ENCODE measurements around the gene SNIP1. TPM values are rescaled to one million over a fixed set of nuclear protein-coding genes. Genes with fewer than 3 reads are reported as not detected.
A peak's percentile ranks its signal among the peaks of the same experiment; 100 is the strongest.

SNIP1 gene
- total RNA-seq, 2 experiments from 2014 or later = 57.9 to 64.7 TPM

GRCh38 chr1:37515185-37516034, 38.7 kb downstream of the SNIP1 start:
- POLR2A ChIA-PET = interaction anchor here (0.8 to 2.4 kb wide), 20 partner anchors 8 to 474 kb away, joined by 3 to 41 read pairs (median 6); partner anchors contain the start of genes C1orf122, CDCA8, GNL2 and MTF1
- Histone ChIP-seq H3K4me1 (ENCODE audit: insufficient read depth, low read length) (peaks cover 22% of the 10 kb centered on the region), H3K36me3 (ENCODE audit: insufficient read depth, low read length) (peaks cover 15% of the 10 kb centered on the region), H3K27ac (ENCODE audit: low read depth in 1 of 2, low read length in 2 of 2) (peak overlapping the region; percentile 79 to 95), H3K4me3 (ENCODE audit: low read length) (peak overlapping the region; percentile 86), H3K27me3 (ENCODE audit: control insufficient read depth in 1 of 2, insufficient read depth in 2 of 2, low read length in 2 of 2) (no peaks in the 10 kb centered on the region), H3K9me3 (ENCODE audit: control insufficient read depth in 1 of 2, insufficient read depth in 1 of 2, low read length in 2 of 2) (no peaks in the 10 kb centered on the region)
- intact Hi-C loops (cut with DNase I, micrococcal nuclease) = loop anchor here (1.0 to 2.0 kb wide), 5 partner anchors 37 to 167 kb away; partner anchors contain the start of genes GNL2 (in 1 of the 2) and SNIP1 (in 1 of the 2)
- Mint-ChIP-seq H3K4me1 (ENCODE audit: low read depth) (peaks cover 48% of the 10 kb centered on the region), H3K9me3 (no peaks in the 10 kb centered on the region), H3K36me3 (ENCODE audit: low read depth) (peaks cover 39% of the 10 kb centered on the region), H3K27me3 (no peaks in the 10 kb centered on the region), H3K4me3 (peak overlapping the region; percentile 94), H3K27ac (peak overlapping the region; percentile 95)
- CTCF ChIA-PET = interaction anchor here (0.7 to 3.5 kb wide), 23 partner anchors 9 to 177 kb away, joined by 3 to 28 read pairs (median 7); partner anchors contain the start of genes CDCA8 and GNL2
- ATAC-seq (ENCODE audit: poor library complexity) (no peak), DNase-seq (no peak)
- TF ChIP-seq CTCF (IDR thresholded peaks at IDR 0.05) = no peak

- Mint-ChIP-seq H3K9me3 (no peaks in the 10 kb centered on the region), H3K36me3 (ENCODE audit: low read depth) (peaks cover 39% of the 10 kb centered on the region), H3K4me1 (ENCODE audit: low read depth) (peaks cover 46% of the 10 kb centered on the region), H3K27ac (peak within 1 kb of the TSS; percentile 95), H3K27me3 (no peaks in the 10 kb centered on the region), H3K4me3 (peak within 1 kb of the TSS; percentile 97)
- ATAC-seq (ENCODE audit: poor library complexity) = peak; percentile 95
- CTCF ChIA-PET = interaction anchor here (0.7 to 3.5 kb wide), 25 partner anchors 9 to 178 kb away, joined by 3 to 28 read pairs (median 5); partner anchors contain the start of genes CDCA8 and GNL2
- H3K9me3 ChIP-seq (ENCODE audit: control insufficient read depth in 1 of 2, insufficient read depth in 1 of 2, low read length in 2 of 2) = no peaks in the 10 kb centered on the region
- peak within 1 kb of the TSS; percentile 86 for H3K4me3 ChIP-seq (ENCODE audit: low read length)
- POLR2A ChIA-PET = interaction anchor here (0.8 to 2.4 kb wide), 21 partner anchors 9 to 475 kb away, joined by 3 to 41 read pairs (median 6); partner anchors contain the start of genes C1orf122, CDCA8, GNL2 and MTF1
- TF ChIP-seq CTCF (IDR thresholded peaks at IDR 0.05) = peak; percentile 75
- peak within 1 kb of the TSS; percentile 79 to 95 for H3K27ac ChIP-seq (ENCODE audit: low read depth in 1 of 2, low read length in 2 of 2)
- intact Hi-C loops (cut with DNase I, micrococcal nuclease) = loop anchor here (1.0 to 2.0 kb wide), 5 partner anchors 36 to 168 kb away; partner anchors contain the start of genes GNL2 (in 1 of the 2) and SNIP1 (in 1 of the 2)
- H3K36me3 ChIP-seq (ENCODE audit: insufficient read depth, low read length) = peaks cover 15% of the 10 kb centered on the region
- H3K4me1 ChIP-seq (ENCODE audit: insufficient read depth, low read length) = peaks cover 22% of the 10 kb centered on the region
- DNase-seq = peak; percentile 72 to 93 (median 80)
- H3K27me3 ChIP-seq (ENCODE audit: control insufficient read depth in 1 of 2, insufficient read depth in 2 of 2, low read length in 2 of 2) = no peaks in the 10 kb centered on the region
Measured at GRCh38 chr1:37514350-37515184, 39.5 kb downstream of the SNIP1 start, which contains the start of gene MEAF6. TSS of gene MEAF6 (minus strand) at chr1:37514766. CDS start at chr1:37514746, 20 bp downstream.

All from CD4-positive, alpha-beta T cell (primary cell).